Activated gamma-delta T cell treated with anti-CD3 and anti-CD28 coated beads, Interleukin-2, amount 50 U/mL, for 16 hours (primary cell): ENCODE results near the gene ZNF839.
"Not testable (repeated sequence)": the region's sequence is repeated elsewhere in the genome, so short reads cannot be mapped to it uniquely, and the experiment has no call there.

Source experiments
- DNase-seq: peaks from one replicate; pipeline ENCODE4 v3.0.0-alpha.2; 2020; ENCODE audit warnings: low read depth

The ZNF839 gene

GRCh38 chr14:102314242-102315011, 5.1 kb upstream of the ZNF839 start:
- DNase-seq = peak; percentile 65

GRCh38 chr14:102315121-102315520, 4.4 kb upstream of the ZNF839 start:
- no peak for DNase-seq

GRCh38 chr14:102316338-102316742, 3.2 kb upstream of the ZNF839 start:
- no peak for DNase-seq

GRCh38 chr14:102316743-102317563, 2.6 kb upstream of the ZNF839 start:
- peak; percentile 95 for DNase-seq

GRCh38 chr14:102317564-102318248, 1.8 kb upstream of the ZNF839 start:
- no peak for DNase-seq

GRCh38 chr14:102318781-102319276, 717 bp upstream of the ZNF839 start:
- DNase-seq = no peak

- DNase-seq = no peak
These were observed 601 bp downstream of the ZNF839 start for GRCh38 chr14:102320033-102320660.

GRCh38 chr14:102320671-102321455, 1.3 kb downstream of the ZNF839 start:
- DNase-seq = no peak

- DNase-seq = no peak
These were observed 2.2 kb downstream of the ZNF839 start for GRCh38 chr14:102321456-102322422.

GRCh38 chr14:102323102-102323501, 3.6 kb downstream of the ZNF839 start:
- no peak for DNase-seq

GRCh38 chr14:102325791-102326345, 6.3 kb downstream of the ZNF839 start:
- no peak for DNase-seq

- DNase-seq = no peak
These were observed 7.0 kb downstream of the ZNF839 start for GRCh38 chr14:102326583-102326982.

GRCh38 chr14:102329381-102329780, 9.8 kb downstream of the ZNF839 start:
- DNase-seq = not testable (repeated sequence)

- no peak for DNase-seq
These were observed 11.3 kb downstream of the ZNF839 start for GRCh38 chr14:102330806-102331205.

- no peak for DNase-seq
These were observed 13.8 kb downstream of the ZNF839 start for GRCh38 chr14:102333390-102333789.

GRCh38 chr14:102333795-102334705, 14.5 kb downstream of the ZNF839 start:
- no peak for DNase-seq

- DNase-seq = no peak
These were observed 15.6 kb downstream of the ZNF839 start for GRCh38 chr14:102335163-102335562.

- DNase-seq = no peak
These were observed 19.2 kb downstream of the ZNF839 start for GRCh38 chr14:102338724-102339123.

GRCh38 chr14:102341566-102341965, 22.0 kb downstream of the ZNF839 start:
- DNase-seq = no peak
